ENCODE data around the gene TACSTD2.

The TACSTD2 gene

DNA sequence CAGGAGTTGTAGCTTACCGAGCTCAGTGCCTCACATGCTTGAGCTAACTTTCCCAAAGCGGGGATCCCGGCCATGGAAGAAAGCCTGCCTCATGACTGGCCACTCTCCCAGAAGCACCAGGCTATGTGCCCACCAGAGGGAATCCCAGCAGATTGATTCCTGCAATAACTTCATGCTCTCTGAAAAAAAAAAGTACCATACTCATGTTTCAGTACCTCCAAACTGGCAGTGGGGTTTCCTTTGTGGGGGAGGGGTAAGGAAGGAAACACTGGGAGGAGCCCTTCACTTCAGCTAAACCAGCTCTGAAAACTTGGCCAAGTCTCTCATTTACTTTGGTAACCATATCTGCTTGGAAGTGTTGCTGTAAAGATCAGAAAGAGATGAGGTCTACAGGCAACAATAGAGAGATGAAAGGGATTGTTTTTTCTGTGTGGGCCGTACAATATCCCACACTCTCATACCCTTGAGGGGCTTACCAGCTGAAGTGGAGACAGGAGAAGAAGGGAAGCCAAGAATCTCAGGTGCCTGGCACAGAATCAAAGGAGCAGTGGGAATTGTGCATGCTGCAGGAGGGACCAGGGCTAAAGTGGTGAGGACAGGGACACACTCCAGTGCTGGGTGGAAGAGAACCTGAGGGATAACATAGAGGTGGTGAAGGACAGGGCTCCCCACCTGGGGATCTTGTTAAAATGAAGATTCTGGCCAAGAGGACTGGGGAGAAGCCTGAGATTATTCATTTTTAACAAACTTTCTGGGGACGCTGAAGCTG lies 42.4 kb upstream of the TACSTD2 start:
- CTCF ChIA-PET: interaction anchor here (0.5 to 3.4 kb wide), 3 partner anchors 15 to 63 kb away, joined by 3 to 12 read pairs (median 3); no protein-coding TSS in a partner anchor
- Histone ChIP-seq H3K4me3 (ENCODE audit: low read depth, low read length) (no peak overlapping the region), H3K9me3 (ENCODE audit: control insufficient read depth, insufficient read depth, low read depth, low read length) (no peaks in the 10 kb centered on the region), H3K36me3 (ENCODE audit: control insufficient read depth in 2 of 2, insufficient read depth in 1 of 2, low read length in 2 of 2) (no peaks in the 10 kb centered on the region), H3K4me1 (ENCODE audit: control insufficient read depth, insufficient read depth, low read length) (no peaks in the 10 kb centered on the region), H3K27ac (ENCODE audit: extremely low read depth, low read depth, low read length) (no peak overlapping the region)
- TF ChIP-seq ZNF302 (tag by site-specific recombination; IDR thresholded peaks at IDR 0.05; ENCODE audit: low read depth) (no peak), ZNF175 (tag by site-specific recombination; IDR thresholded peaks at IDR 0.05) (no peak), ZNF48 (tag by site-specific recombination; IDR thresholded peaks at IDR 0.05) (no peak), ZNF521 (tag by site-specific recombination; IDR thresholded peaks at IDR 0.05) (no peak), ZNF701 (tag by site-specific recombination; IDR thresholded peaks at IDR 0.05) (no peak), BCL11A (tag by site-specific recombination; IDR thresholded peaks at IDR 0.05; ENCODE audit: low read depth) (no peak), ZNF549 (tag by site-specific recombination; IDR thresholded peaks at IDR 0.05) (no peak), PRDM1 (tag by site-specific recombination; IDR thresholded peaks at IDR 0.05) (no peak), ZNF830 (tag by site-specific recombination; IDR thresholded peaks at IDR 0.05; ENCODE audit: low read depth) (no peak), SP2 (tag by site-specific recombination; IDR thresholded peaks at IDR 0.05) (no peak), ZNF585B (tag by site-specific recombination; IDR thresholded peaks at IDR 0.05) (no peak)
- TF ChIP-seq, protein P1, sequence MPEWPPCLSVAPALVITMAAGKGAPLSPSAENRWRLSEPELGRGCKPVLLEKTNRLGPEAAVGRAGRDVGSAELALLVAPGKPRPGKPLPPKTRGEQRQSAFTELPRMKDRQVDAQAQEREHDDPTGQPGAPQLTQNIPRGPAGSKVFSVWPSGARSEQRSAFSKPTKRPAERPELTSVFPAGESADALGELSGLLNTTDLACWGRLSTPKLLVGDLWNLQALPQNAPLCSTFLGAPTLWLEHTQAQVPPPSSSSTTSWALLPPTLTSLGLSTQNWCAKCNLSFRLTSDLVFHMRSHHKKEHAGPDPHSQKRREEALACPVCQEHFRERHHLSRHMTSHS (tag by site-specific recombination; IDR thresholded peaks at IDR 0.05): no peak
- TF ChIP-seq, protein P2, sequence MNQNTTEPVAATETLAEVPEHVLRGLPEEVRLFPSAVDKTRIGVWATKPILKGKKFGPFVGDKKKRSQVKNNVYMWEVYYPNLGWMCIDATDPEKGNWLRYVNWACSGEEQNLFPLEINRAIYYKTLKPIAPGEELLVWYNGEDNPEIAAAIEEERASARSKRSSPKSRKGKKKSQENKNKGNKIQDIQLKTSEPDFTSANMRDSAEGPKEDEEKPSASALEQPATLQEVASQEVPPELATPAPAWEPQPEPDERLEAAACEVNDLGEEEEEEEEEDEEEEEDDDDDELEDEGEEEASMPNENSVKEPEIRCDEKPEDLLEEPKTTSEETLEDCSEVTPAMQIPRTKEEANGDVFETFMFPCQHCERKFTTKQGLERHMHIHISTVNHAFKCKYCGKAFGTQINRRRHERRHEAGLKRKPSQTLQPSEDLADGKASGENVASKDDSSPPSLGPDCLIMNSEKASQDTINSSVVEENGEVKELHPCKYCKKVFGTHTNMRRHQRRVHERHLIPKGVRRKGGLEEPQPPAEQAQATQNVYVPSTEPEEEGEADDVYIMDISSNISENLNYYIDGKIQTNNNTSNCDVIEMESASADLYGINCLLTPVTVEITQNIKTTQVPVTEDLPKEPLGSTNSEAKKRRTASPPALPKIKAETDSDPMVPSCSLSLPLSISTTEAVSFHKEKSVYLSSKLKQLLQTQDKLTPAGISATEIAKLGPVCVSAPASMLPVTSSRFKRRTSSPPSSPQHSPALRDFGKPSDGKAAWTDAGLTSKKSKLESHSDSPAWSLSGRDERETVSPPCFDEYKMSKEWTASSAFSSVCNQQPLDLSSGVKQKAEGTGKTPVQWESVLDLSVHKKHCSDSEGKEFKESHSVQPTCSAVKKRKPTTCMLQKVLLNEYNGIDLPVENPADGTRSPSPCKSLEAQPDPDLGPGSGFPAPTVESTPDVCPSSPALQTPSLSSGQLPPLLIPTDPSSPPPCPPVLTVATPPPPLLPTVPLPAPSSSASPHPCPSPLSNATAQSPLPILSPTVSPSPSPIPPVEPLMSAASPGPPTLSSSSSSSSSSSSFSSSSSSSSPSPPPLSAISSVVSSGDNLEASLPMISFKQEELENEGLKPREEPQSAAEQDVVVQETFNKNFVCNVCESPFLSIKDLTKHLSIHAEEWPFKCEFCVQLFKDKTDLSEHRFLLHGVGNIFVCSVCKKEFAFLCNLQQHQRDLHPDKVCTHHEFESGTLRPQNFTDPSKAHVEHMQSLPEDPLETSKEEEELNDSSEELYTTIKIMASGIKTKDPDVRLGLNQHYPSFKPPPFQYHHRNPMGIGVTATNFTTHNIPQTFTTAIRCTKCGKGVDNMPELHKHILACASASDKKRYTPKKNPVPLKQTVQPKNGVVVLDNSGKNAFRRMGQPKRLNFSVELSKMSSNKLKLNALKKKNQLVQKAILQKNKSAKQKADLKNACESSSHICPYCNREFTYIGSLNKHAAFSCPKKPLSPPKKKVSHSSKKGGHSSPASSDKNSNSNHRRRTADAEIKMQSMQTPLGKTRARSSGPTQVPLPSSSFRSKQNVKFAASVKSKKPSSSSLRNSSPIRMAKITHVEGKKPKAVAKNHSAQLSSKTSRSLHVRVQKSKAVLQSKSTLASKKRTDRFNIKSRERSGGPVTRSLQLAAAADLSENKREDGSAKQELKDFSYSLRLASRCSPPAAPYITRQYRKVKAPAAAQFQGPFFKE (tag by site-specific recombination; IDR thresholded peaks at IDR 0.05; ENCODE audit: borderline replicate concordance): no peak
- TF ChIP-seq, protein P3, sequence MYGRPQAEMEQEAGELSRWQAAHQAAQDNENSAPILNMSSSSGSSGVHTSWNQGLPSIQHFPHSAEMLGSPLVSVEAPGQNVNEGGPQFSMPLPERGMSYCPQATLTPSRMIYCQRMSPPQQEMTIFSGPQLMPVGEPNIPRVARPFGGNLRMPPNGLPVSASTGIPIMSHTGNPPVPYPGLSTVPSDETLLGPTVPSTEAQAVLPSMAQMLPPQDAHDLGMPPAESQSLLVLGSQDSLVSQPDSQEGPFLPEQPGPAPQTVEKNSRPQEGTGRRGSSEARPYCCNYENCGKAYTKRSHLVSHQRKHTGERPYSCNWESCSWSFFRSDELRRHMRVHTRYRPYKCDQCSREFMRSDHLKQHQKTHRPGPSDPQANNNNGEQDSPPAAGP (tag by site-specific recombination; IDR thresholded peaks at IDR 0.05): no peak
- TF ChIP-seq, protein P4, sequence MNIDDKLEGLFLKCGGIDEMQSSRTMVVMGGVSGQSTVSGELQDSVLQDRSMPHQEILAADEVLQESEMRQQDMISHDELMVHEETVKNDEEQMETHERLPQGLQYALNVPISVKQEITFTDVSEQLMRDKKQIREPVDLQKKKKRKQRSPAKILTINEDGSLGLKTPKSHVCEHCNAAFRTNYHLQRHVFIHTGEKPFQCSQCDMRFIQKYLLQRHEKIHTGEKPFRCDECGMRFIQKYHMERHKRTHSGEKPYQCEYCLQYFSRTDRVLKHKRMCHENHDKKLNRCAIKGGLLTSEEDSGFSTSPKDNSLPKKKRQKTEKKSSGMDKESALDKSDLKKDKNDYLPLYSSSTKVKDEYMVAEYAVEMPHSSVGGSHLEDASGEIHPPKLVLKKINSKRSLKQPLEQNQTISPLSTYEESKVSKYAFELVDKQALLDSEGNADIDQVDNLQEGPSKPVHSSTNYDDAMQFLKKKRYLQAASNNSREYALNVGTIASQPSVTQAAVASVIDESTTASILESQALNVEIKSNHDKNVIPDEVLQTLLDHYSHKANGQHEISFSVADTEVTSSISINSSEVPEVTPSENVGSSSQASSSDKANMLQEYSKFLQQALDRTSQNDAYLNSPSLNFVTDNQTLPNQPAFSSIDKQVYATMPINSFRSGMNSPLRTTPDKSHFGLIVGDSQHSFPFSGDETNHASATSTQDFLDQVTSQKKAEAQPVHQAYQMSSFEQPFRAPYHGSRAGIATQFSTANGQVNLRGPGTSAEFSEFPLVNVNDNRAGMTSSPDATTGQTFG (tag by site-specific recombination; IDR thresholded peaks at IDR 0.05; ENCODE audit: borderline replicate concordance): no peak
- TF ChIP-seq, protein P5, sequence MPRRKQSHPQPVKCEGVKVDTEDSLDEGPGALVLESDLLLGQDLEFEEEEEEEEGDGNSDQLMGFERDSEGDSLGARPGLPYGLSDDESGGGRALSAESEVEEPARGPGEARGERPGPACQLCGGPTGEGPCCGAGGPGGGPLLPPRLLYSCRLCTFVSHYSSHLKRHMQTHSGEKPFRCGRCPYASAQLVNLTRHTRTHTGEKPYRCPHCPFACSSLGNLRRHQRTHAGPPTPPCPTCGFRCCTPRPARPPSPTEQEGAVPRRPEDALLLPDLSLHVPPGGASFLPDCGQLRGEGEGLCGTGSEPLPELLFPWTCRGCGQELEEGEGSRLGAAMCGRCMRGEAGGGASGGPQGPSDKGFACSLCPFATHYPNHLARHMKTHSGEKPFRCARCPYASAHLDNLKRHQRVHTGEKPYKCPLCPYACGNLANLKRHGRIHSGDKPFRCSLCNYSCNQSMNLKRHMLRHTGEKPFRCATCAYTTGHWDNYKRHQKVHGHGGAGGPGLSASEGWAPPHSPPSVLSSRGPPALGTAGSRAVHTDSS (tag by site-specific recombination; IDR thresholded peaks at IDR 0.05): no peak
- POLR2A ChIA-PET: no interaction called here
